Endodermal cell (in vitro differentiated cells): Measurements from ENCODE around the gene PIP5K1B. TPM values are rescaled to one million over a fixed set of nuclear protein-coding genes. Genes with fewer than 3 reads are reported as not detected.

Experiments used
- DNase-seq: peaks from one replicate; pipeline ENCODE4 v3.0.0-alpha.2; 2017
- H3K27ac ChIP-seq: 2 replicates; pipeline ENCODE4 v1.5.1; 2013; ENCODE audit warnings: mild to moderate bottlenecking, low read depth, low read length, moderate library complexity
- H3K27me3 ChIP-seq: 2 replicates; pipeline ENCODE4 v1.6.1; 2013; ENCODE audit warnings: mild to moderate bottlenecking, low read length, moderate library complexity; ENCODE audit not compliant: insufficient read depth, control insufficient read depth, poor library complexity, severe bottlenecking
- H3K36me3 ChIP-seq: 2 replicates; pipeline ENCODE4 v1.7.0; 2013; ENCODE audit warnings: mild to moderate bottlenecking, low read length, moderate library complexity; ENCODE audit not compliant: control insufficient read depth, insufficient read depth
- H3K4me1 ChIP-seq: one replicate; pipeline ENCODE4 v1.7.0; 2013; ENCODE audit warnings: low read length; ENCODE audit not compliant: control insufficient read depth, insufficient read depth
- H3K4me3 ChIP-seq: 2 replicates; pipeline ENCODE4 v1.5.1; 2013; ENCODE audit warnings: mild to moderate bottlenecking, low read length, moderate library complexity
- H3K9ac ChIP-seq: 2 replicates; pipeline ENCODE4 v1.6.1; 2013; ENCODE audit warnings: mild to moderate bottlenecking, low read length, moderate library complexity; ENCODE audit not compliant: poor library complexity, severe bottlenecking; ENCODE audit errors: extremely low read depth
- H3K9me3 ChIP-seq: 2 replicates; pipeline ENCODE4 v1.6.1; 2013; ENCODE audit warnings: mild to moderate bottlenecking, low read length, moderate library complexity; ENCODE audit not compliant: control insufficient read depth
- H3K27ac Mint-ChIP-seq: 2 replicates; pipeline ENCODE4 v1.8.0; 2020; ENCODE audit warnings: mixed read lengths
- H3K27me3 Mint-ChIP-seq: 2 replicates; pipeline ENCODE4 v1.8.0; 2021; ENCODE audit warnings: mild to moderate bottlenecking, mixed read lengths; ENCODE audit not compliant: insufficient read depth
- H3K36me3 Mint-ChIP-seq: 2 replicates; pipeline ENCODE4 v1.8.0; 2020; ENCODE audit warnings: low read depth, mixed read lengths
- H3K4me1 Mint-ChIP-seq: 2 replicates; pipeline ENCODE4 v1.8.0; 2020; ENCODE audit warnings: mixed read lengths
- H3K4me3 Mint-ChIP-seq: 2 replicates; pipeline ENCODE4 v1.8.0; 2020; ENCODE audit warnings: mild to moderate bottlenecking, moderate library complexity, mixed read lengths
- H3K9me3 Mint-ChIP-seq: 2 replicates; pipeline ENCODE4 v1.8.0; 2020; ENCODE audit warnings: mild to moderate bottlenecking, mixed read lengths
- CTCF ChIP-seq: fragments of 200-600 bp; sonication (generic); conservative IDR thresholded peaks from 2 replicates; pipeline ENCODE4 v1.5.0; 2021; ENCODE audit warnings: antibody characterized with exemption, mild to moderate bottlenecking
- WGBS, 2 experiments: methylation state at CpG; one replicate each; pipeline versions ENCODE4 v1.1.5 to v1.1.7; 2013; ENCODE audit warnings: missing lambda C conversion rate in 2 of 2, mixed read lengths in 1 of 2; ENCODE audit not compliant: insufficient coverage in 1 of 2, insufficient read length in 1 of 2; 5-methylcytosine and 5-hydroxymethylcytosine counted together
- total RNA-seq, 2 donors: library from RNA; stranded (reverse); fragmentation: NEBNext Ultra II Directional in 1 of 2; extraction: Animal tissue kit (Norgen Biotek cat#: 25700) in 1 of 2; gene quantifications; 2 replicates in 1 of 2; 3 replicates in 1 of 2; pipeline ENCODE4 v1.2.1, GENCODE V29; 2021

Gene PIP5K1B
- total RNA-seq, 2 donors from 2014 or later = 8.5 to 10.2 TPM

- H3K27me3 Mint-ChIP-seq = no peaks in the 10 kb centered on the region
- Histone ChIP-seq H3K27me3 (no peaks in the 10 kb centered on the region), H3K4me1 (peaks cover 14% of the 10 kb centered on the region), H3K4me3 (peak overlapping the region; percentile 89), H3K9me3 (no peaks in the 10 kb centered on the region), H3K9ac (peak overlapping the region; percentile 55), H3K27ac (peak overlapping the region; percentile 39), H3K36me3 (no peaks in the 10 kb centered on the region)
- no peaks in the 10 kb centered on the region for H3K9me3 Mint-ChIP-seq
- DNase-seq = peak; percentile 97
- TF ChIP-seq CTCF = peak; percentile 47
- WGBS, 2 experiments = 1 to 2% methylated on average over 22 to 65 of the region's 65 CpGs
- H3K4me1 Mint-ChIP-seq = peaks cover 5% of the 10 kb centered on the region
- no peak overlapping the region for H3K4me3 Mint-ChIP-seq
- no peaks in the 10 kb centered on the region for H3K36me3 Mint-ChIP-seq
- no peak overlapping the region for H3K27ac Mint-ChIP-seq
These were observed 74.7 kb downstream of the PIP5K1B start for GRCh38 chr9:68779558-68780379.

- H3K9me3 Mint-ChIP-seq = no peaks in the 10 kb centered on the region
- H3K4me1 Mint-ChIP-seq = peaks cover 5% of the 10 kb centered on the region
- H3K36me3 Mint-ChIP-seq = no peaks in the 10 kb centered on the region
- no peak for DNase-seq
- Histone ChIP-seq H3K4me3 (peak overlapping the region; percentile 89), H3K27ac (peak overlapping the region; percentile 21), H3K27me3 (no peaks in the 10 kb centered on the region), H3K4me1 (peaks cover 14% of the 10 kb centered on the region), H3K36me3 (no peaks in the 10 kb centered on the region), H3K9me3 (no peaks in the 10 kb centered on the region), H3K9ac (peak overlapping the region; percentile 31)
- 2 to 4% methylated on average over 14 to 19 of the region's 19 CpGs for WGBS, 2 experiments
- no peak for TF ChIP-seq CTCF
- no peaks in the 10 kb centered on the region for H3K27me3 Mint-ChIP-seq
- no peak overlapping the region for H3K27ac Mint-ChIP-seq
- H3K4me3 Mint-ChIP-seq = no peak overlapping the region
These were observed 75.3 kb downstream of the PIP5K1B start for GRCh38 chr9:68780380-68780712.

GRCh38 chr9:68780720-68781119, 75.7 kb downstream of the PIP5K1B start:
- H3K9ac ChIP-seq = peak overlapping the region; percentile 31
- no peak overlapping the region for H3K4me3 Mint-ChIP-seq
- DNase-seq = no peak
- H3K27ac ChIP-seq = no peak overlapping the region
- H3K27me3 Mint-ChIP-seq = no peaks in the 10 kb centered on the region
- H3K4me1 Mint-ChIP-seq = peaks cover 5% of the 10 kb centered on the region
- no peaks in the 10 kb centered on the region for H3K36me3 ChIP-seq
- no peak overlapping the region for H3K27ac Mint-ChIP-seq
- H3K4me1 ChIP-seq = peaks cover 18% of the 10 kb centered on the region
- no peak for TF ChIP-seq CTCF
- 25 to 39% methylated on average over 4 to 7 of the region's 7 CpGs for WGBS, 2 experiments
- peak overlapping the region; percentile 89 for H3K4me3 ChIP-seq
- H3K9me3 Mint-ChIP-seq = no peaks in the 10 kb centered on the region
- no peaks in the 10 kb centered on the region for H3K36me3 Mint-ChIP-seq
- no peaks in the 10 kb centered on the region for H3K27me3 ChIP-seq
- H3K9me3 ChIP-seq = no peaks in the 10 kb centered on the region
